Measurements from ENCODE around the gene TGIF1.
A peak's percentile ranks its signal among the peaks of the same experiment; 100 is the strongest.

TGIF1 gene

DNA sequence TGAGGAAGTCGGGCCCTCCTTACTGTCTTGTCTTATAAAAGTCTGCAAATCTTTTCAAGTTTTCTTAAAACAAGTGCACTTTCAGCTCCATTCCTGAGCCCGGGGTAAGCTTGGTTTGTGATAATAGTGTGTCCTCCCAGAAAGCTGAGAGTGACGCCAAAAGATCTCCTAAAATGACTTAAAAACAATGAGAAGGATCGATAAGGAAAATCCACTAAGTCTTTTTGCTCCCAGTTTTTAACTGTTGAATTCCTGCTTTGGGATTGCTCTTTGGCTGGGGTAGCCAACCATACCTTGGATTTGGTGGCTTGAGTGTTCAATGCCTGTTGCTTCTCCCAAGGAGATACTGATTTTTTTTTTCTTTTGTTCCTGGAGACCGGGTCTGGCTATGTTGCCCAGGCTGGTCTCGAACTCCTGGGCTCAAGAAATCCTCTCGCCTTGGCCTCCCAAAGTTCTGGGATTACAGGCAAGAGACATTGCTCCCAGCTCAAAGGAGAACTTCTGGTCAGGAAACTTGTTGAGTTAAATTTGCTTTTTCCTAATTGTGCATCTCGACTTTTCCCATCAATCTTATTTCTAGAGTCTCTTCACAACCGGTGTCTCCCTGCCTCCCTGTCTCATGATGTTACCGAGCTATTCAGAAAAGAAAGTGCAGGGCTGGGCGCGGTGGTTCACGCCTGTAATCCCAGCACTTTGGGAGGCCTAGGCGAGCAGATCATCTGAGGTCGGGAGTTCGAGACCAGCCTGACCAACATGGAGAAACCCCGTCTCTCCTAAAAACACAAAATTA is 3.0 kb downstream of the TGIF1 start:
- ChIA-PET POLR2A (interaction anchor here (0.8 to 1.1 kb wide), 3 partner anchors 9 to 150 kb away, joined by 3 to 4 read pairs (median 3); no protein-coding TSS in a partner anchor), CTCF (interaction anchor here (0.6 to 1.2 kb wide), 4 partner anchors 30 to 354 kb away, joined by 3 to 9 read pairs (median 4); no protein-coding TSS in a partner anchor)
- no peak for TF ChIP-seq FOXK2 (IDR thresholded peaks at IDR 0.05)
- TF ChIP-seq L3MBTL2 (conservative IDR thresholded peaks at IDR 0.05), result no peak
- no peak for TF ChIP-seq TARDBP (IDR thresholded peaks at IDR 0.05)
- TF ChIP-seq, protein P1, sequence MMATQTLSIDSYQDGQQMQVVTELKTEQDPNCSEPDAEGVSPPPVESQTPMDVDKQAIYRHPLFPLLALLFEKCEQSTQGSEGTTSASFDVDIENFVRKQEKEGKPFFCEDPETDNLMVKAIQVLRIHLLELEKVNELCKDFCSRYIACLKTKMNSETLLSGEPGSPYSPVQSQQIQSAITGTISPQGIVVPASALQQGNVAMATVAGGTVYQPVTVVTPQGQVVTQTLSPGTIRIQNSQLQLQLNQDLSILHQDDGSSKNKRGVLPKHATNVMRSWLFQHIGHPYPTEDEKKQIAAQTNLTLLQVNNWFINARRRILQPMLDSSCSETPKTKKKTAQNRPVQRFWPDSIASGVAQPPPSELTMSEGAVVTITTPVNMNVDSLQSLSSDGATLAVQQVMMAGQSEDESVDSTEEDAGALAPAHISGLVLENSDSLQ (IDR thresholded peaks at IDR 0.05), result no peak
- no peak for TF ChIP-seq CTBP1 (IDR thresholded peaks at IDR 0.05; ENCODE audit: borderline replicate concordance)
- no peak for TF ChIP-seq FOXM1 (IDR thresholded peaks at IDR 0.05; ENCODE audit: borderline replicate concordance)
- no peak for TF ChIP-seq SP1 (IDR thresholded peaks at IDR 0.05)
- TF ChIP-seq HDGF (IDR thresholded peaks at IDR 0.05; ENCODE audit: borderline replicate concordance), result no peak
- no peak for TF ChIP-seq NFRKB (IDR thresholded peaks at IDR 0.05)
- TF ChIP-seq ELF4 (IDR thresholded peaks at IDR 0.05), result no peak
- TF ChIP-seq SUZ12 (IDR thresholded peaks at IDR 0.05), result no peak
- TF ChIP-seq ARNT (IDR thresholded peaks at IDR 0.05), result no peak
- no peak for TF ChIP-seq BHLHE40 (IDR thresholded peaks at IDR 0.05; ENCODE audit: borderline replicate concordance)
- no peak for TF ChIP-seq FOXA1 (IDR thresholded peaks at IDR 0.05)
- TF ChIP-seq ZNF384 (IDR thresholded peaks at IDR 0.05), result no peak
- no peak for DNase-seq (ENCODE audit: extremely low spot score)

DNA sequence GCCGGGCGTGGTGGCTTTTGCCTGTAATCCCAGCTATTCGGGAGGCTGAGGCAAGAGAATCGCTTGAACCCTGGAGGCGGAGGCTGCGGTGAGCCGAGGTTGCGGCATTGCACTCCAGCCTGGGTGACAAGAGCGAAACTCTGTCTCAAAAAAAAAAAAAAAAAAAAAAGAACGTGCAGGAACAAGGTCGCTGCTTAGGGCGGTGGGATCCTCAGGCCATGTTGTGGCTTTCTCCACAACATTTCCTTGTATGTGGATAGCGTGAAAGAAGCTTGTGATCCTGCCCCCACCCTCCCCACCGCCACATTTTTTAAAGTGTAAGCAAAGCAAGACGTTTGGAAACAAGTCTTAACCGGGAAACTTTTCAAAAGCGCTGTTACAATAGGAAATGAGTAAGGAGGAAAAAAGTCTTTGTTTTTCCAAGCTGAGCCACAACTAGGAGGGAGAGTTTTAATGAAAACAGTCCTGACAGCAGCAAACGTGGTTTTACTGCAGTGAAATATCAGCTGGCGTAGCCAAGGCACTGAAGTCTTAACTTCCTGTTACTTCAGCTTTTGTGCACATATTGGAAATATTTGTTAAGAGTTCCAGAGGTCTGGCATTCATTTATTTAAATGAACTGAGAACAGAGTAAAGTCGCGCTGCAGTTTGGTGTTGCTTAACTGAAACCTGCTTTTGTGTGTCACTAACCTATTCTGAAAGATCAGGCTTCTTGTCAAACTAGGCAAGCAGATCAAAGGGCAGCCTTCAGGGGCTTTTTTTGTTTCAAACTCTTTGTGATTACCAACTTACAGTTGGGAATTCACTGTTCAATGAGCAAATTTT is 3.8 kb downstream of the TGIF1 start:
- TF ChIP-seq FOXK2 (IDR thresholded peaks at IDR 0.05), result no peak
- TF ChIP-seq ARNT (IDR thresholded peaks at IDR 0.05), result no peak
- TF ChIP-seq BHLHE40 (IDR thresholded peaks at IDR 0.05; ENCODE audit: borderline replicate concordance), result no peak
- TF ChIP-seq TARDBP (IDR thresholded peaks at IDR 0.05), result no peak
- no peak for TF ChIP-seq SP1 (IDR thresholded peaks at IDR 0.05)
- TF ChIP-seq L3MBTL2 (conservative IDR thresholded peaks at IDR 0.05), result no peak
- TF ChIP-seq HDGF (IDR thresholded peaks at IDR 0.05; ENCODE audit: borderline replicate concordance), result no peak
- TF ChIP-seq CTBP1 (IDR thresholded peaks at IDR 0.05; ENCODE audit: borderline replicate concordance), result no peak
- no peak for TF ChIP-seq ELF4 (IDR thresholded peaks at IDR 0.05)
- TF ChIP-seq ZNF384 (IDR thresholded peaks at IDR 0.05), result no peak
- TF ChIP-seq, protein P1 (IDR thresholded peaks at IDR 0.05), result no peak
- no peak for TF ChIP-seq LEF1 (IDR thresholded peaks at IDR 0.05; ENCODE audit: borderline replicate concordance)
- no peak for DNase-seq (ENCODE audit: extremely low spot score)
- CTCF ChIA-PET, result interaction anchor here (0.6 to 1.2 kb wide), 3 partner anchors 29 to 205 kb away, joined by 4 to 9 read pairs (median 5); no protein-coding TSS in a partner anchor
- POLR2A ChIA-PET, result interaction anchor here (1.1 kb wide), 2 partner anchors 9 to 45 kb away, joined by 3 to 4 read pairs; no protein-coding TSS in a partner anchor

DNA sequence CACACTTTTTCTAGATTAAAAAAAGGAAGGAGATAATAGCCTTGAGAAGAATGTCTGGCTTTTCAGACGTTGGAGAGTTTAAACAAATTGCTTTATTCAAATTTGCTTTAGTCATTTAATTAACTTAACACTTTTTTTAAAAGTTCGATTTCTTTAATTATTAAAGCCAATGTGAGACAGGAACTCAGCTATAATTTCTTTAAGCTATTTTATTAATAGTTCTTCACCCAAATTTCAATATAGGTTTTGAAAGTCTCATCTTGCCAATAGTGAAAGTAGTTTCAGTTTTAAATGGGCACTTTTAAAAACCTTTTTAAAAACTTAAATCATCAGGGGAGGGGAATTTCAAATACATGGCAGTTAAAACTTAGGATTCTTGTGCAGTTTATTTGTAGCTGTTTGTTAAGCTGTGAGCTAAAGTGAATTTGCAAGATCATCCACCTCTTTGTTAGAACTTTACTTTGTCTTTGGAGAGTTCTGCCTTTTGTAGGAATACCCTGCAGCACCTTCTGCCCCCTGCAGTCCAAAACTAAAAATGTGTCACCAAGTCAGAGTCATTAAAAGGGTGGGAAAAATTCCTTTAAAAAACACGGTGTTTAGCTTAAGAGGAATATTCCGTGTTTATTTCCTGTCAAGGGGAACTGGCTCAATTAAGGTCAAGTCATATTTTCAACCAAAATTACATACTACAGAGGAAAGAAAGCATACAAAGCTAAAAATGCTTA is 4.6 kb downstream of the TGIF1 start:
- no peak for TF ChIP-seq FOXK2 (IDR thresholded peaks at IDR 0.05)
- no peak for TF ChIP-seq HDGF (IDR thresholded peaks at IDR 0.05; ENCODE audit: borderline replicate concordance)
- no peak for TF ChIP-seq CTBP1 (IDR thresholded peaks at IDR 0.05; ENCODE audit: borderline replicate concordance)
- no peak for TF ChIP-seq BHLHE40 (IDR thresholded peaks at IDR 0.05; ENCODE audit: borderline replicate concordance)
- TF ChIP-seq, protein P1 (IDR thresholded peaks at IDR 0.05), result no peak
- no peak for TF ChIP-seq SP1 (IDR thresholded peaks at IDR 0.05)
- no peak for TF ChIP-seq ARNT (IDR thresholded peaks at IDR 0.05)
- no peak for TF ChIP-seq L3MBTL2 (conservative IDR thresholded peaks at IDR 0.05)
- no peak for TF ChIP-seq NFRKB (IDR thresholded peaks at IDR 0.05)
- TF ChIP-seq LEF1 (IDR thresholded peaks at IDR 0.05; ENCODE audit: borderline replicate concordance), result no peak
- no peak for TF ChIP-seq FOXA1 (IDR thresholded peaks at IDR 0.05)
- no peak for TF ChIP-seq SUZ12 (IDR thresholded peaks at IDR 0.05)
- no peak for TF ChIP-seq ELF4 (IDR thresholded peaks at IDR 0.05)
- ChIA-PET CTCF (interaction anchor here (0.6 to 1.2 kb wide), 3 partner anchors 19 to 120 kb away, joined by 3 read pairs; no protein-coding TSS in a partner anchor), POLR2A (interaction anchor here (1.1 kb wide), 1 partner anchor 45 kb away, joined by 3 read pairs; no protein-coding TSS in a partner anchor)
- peak; percentile 9 for DNase-seq (ENCODE audit: extremely low spot score)

DNA sequence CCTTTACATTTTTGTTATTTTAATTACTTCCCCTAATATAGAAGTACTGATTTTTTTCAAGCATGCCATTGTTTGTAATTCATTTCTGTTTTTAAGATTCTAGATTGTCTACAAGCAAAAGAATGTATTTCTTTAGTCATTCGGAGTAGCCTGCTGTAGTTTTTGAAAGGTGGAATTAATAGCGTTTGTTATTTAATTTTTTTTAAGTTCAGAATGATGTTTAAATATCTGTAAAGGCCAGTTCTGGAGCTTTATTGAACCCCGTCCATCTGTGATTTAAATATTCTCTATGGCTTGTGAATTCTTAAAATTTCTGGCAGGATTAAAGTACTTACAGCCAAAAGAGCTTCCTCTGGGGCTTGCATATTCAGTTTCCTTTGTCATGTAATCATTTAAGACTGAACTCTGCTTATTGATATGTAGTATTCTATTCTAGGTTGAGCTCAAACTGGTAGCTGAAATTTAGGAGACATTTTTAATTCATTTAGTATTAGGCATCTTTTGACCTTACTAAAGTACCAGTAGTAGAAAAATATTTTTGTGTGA is 5.2 kb downstream of the TGIF1 start:
- ChIA-PET POLR2A (no interaction called here), CTCF (interaction anchor here (0.6 to 1.2 kb wide), 3 partner anchors 18 to 121 kb away, joined by 3 read pairs; no protein-coding TSS in a partner anchor)
- TF ChIP-seq FOXM1 (IDR thresholded peaks at IDR 0.05; ENCODE audit: borderline replicate concordance) (no peak), ARNT (IDR thresholded peaks at IDR 0.05) (no peak), LEF1 (IDR thresholded peaks at IDR 0.05; ENCODE audit: borderline replicate concordance) (no peak)
- DNase-seq (ENCODE audit: extremely low spot score), result no peak

All from HEK293T (cell line).